H9 (cell line): ENCODE data around the gene APOBR. TPM values are rescaled to one million over a fixed set of nuclear protein-coding genes. Genes with fewer than 3 reads are reported as not detected.

Source experiments
- DNase-seq: peaks from one replicate; pipeline ENCODE4 v3.0.0-alpha.2; 2017
- H2AFZ ChIP-seq: one replicate; pipeline ENCODE4 v1.6.1; 2013; ENCODE audit warnings: mild to moderate bottlenecking, low read length, control low read depth, moderate library complexity
- H2AK5ac ChIP-seq: 2 replicates; pipeline ENCODE4 v1.6.1; 2013; ENCODE audit warnings: low read length, control low read depth, mixed read lengths; ENCODE audit not compliant: insufficient read length
- H2BK120ac ChIP-seq: one replicate; pipeline ENCODE4 v1.6.1; 2013; ENCODE audit warnings: low read depth, mild to moderate bottlenecking, low read length, control low read depth, inconsistent platforms; ENCODE audit not compliant: poor library complexity, severe bottlenecking
- H2BK12ac ChIP-seq: 2 replicates; pipeline ENCODE4 v1.6.1; 2013; ENCODE audit warnings: low read length, control low read depth, mixed read lengths, low read depth; ENCODE audit not compliant: insufficient read length
- H2BK15ac ChIP-seq: 2 replicates; pipeline ENCODE4 v1.6.1; 2013; ENCODE audit warnings: low read depth, low read length, control low read depth
- H2BK20ac ChIP-seq: one replicate; pipeline ENCODE4 v1.6.1; 2013; ENCODE audit warnings: low read depth, mild to moderate bottlenecking, low read length, control low read depth, inconsistent platforms; ENCODE audit not compliant: poor library complexity, severe bottlenecking
- H2BK5ac ChIP-seq: 2 replicates; pipeline ENCODE4 v1.6.1; 2013; ENCODE audit warnings: low read length, control low read depth, mixed read lengths; ENCODE audit not compliant: insufficient read length
- H3K14ac ChIP-seq: 2 replicates; pipeline ENCODE4 v1.6.1; 2013; ENCODE audit warnings: low read length, control low read depth; ENCODE audit not compliant: insufficient read depth
- H3K18ac ChIP-seq: 2 replicates; pipeline ENCODE4 v1.6.1; 2013; ENCODE audit warnings: low read depth, mild to moderate bottlenecking, mixed read lengths, low read length, control low read depth; ENCODE audit not compliant: insufficient read length
- H3K23ac ChIP-seq: 2 replicates; pipeline ENCODE4 v1.6.1; 2013; ENCODE audit warnings: low read length, control low read depth, mixed read lengths, low read depth; ENCODE audit not compliant: insufficient read length
- H3K23me2 ChIP-seq: 2 replicates; pipeline ENCODE4 v1.6.1; 2013; ENCODE audit warnings: low read depth, mild to moderate bottlenecking, mixed read lengths, low read length, control low read depth; ENCODE audit not compliant: insufficient read length, poor library complexity, severe bottlenecking
- H3K27ac ChIP-seq: 2 replicates; pipeline ENCODE4 v1.5.1; 2013; ENCODE audit warnings: low read length, control low read depth, mixed read lengths, low read depth; ENCODE audit not compliant: insufficient read length
- H3K27me3 ChIP-seq: 2 replicates; pipeline ENCODE4 v1.6.1; 2013; ENCODE audit warnings: low read length, control low read depth, inconsistent platforms; ENCODE audit not compliant: insufficient read depth
- H3K4ac ChIP-seq: 2 replicates; pipeline ENCODE4 v1.6.1; 2013; ENCODE audit warnings: low read depth, mild to moderate bottlenecking, control low read depth, inconsistent platforms, low read length, moderate library complexity
- H3K4me1 ChIP-seq: 2 replicates; pipeline ENCODE4 v1.6.1; 2013; ENCODE audit warnings: low read length, control low read depth, inconsistent platforms; ENCODE audit not compliant: insufficient read depth
- H3K4me2 ChIP-seq: 2 replicates; pipeline ENCODE4 v1.6.1; 2013; ENCODE audit warnings: low read length, control low read depth, mixed read lengths; ENCODE audit not compliant: insufficient read length, insufficient read depth
- H3K56ac ChIP-seq: 2 replicates; pipeline ENCODE4 v1.6.1; 2013; ENCODE audit warnings: low read depth, mild to moderate bottlenecking, mixed read lengths, low read length, control low read depth; ENCODE audit not compliant: insufficient read length
- H3K79me1 ChIP-seq: 2 replicates; pipeline ENCODE4 v1.6.1; 2013; ENCODE audit warnings: low read depth, mild to moderate bottlenecking, moderate library complexity, low read length, control low read depth, inconsistent platforms; ENCODE audit not compliant: insufficient read depth, poor library complexity, severe bottlenecking
- H3K79me2 ChIP-seq: 2 replicates; pipeline ENCODE4 v1.6.1; 2013; ENCODE audit warnings: low read length, control low read depth, inconsistent platforms; ENCODE audit not compliant: insufficient read depth
- H3K9ac ChIP-seq: 2 replicates; pipeline ENCODE4 v1.6.1; 2013; ENCODE audit warnings: low read length, control low read depth, mixed read lengths; ENCODE audit not compliant: insufficient read length; ENCODE audit errors: extremely low read depth
- H3K9me3 ChIP-seq: one replicate; pipeline ENCODE4 v1.6.1; 2013; ENCODE audit warnings: low read depth, low read length, inconsistent platforms; ENCODE audit not compliant: control insufficient read depth
- H3T11ph ChIP-seq: one replicate; pipeline ENCODE4 v1.6.1; 2013; ENCODE audit warnings: mild to moderate bottlenecking, low read length, control low read depth, inconsistent platforms
- H4K20me1 ChIP-seq: one replicate; pipeline ENCODE4 v1.6.1; 2013; ENCODE audit not compliant: control insufficient read depth, insufficient read length, insufficient read depth
- H4K5ac ChIP-seq: 2 replicates; pipeline ENCODE4 v1.6.1; 2013; ENCODE audit warnings: low read depth, mild to moderate bottlenecking, mixed read lengths, low read length, control low read depth; ENCODE audit not compliant: insufficient read length
- H4K8ac ChIP-seq: replicated peaks from 2 replicates; pipeline ENCODE4 v1.6.1; 2013; ENCODE audit warnings: low read length, control low read depth, mixed read lengths, low read depth; ENCODE audit not compliant: insufficient read length
- H4K91ac ChIP-seq: 2 replicates; pipeline ENCODE4 v1.6.1; 2013; ENCODE audit warnings: low read depth, mild to moderate bottlenecking, moderate library complexity, mixed read lengths, low read length, control low read depth; ENCODE audit not compliant: insufficient read length
- H3K27ac Mint-ChIP-seq, 3 experiments: 2 replicates in 2 of 3; 3 replicates in 1 of 3; pipeline ENCODE4 v1.8.0; 2020 to 2021; ENCODE audit warnings: mixed read lengths in 3 of 3, mild to moderate bottlenecking in 1 of 3, moderate library complexity in 1 of 3
- H3K27me3 Mint-ChIP-seq: 2 replicates; pipeline ENCODE4 v1.8.0; 2021; ENCODE audit warnings: low read depth, mild to moderate bottlenecking, moderate library complexity, mixed read lengths
- H3K36me3 Mint-ChIP-seq, 3 experiments: 2 replicates in 2 of 3; 3 replicates in 1 of 3; pipeline ENCODE4 v1.8.0; 2020 to 2021; ENCODE audit warnings: low read depth in 3 of 3, mixed read lengths in 3 of 3; ENCODE audit not compliant: insufficient read depth in 1 of 3
- H3K4me1 Mint-ChIP-seq, 2 experiments: 2 replicates each; pipeline ENCODE4 v1.8.0; 2020; ENCODE audit warnings: mixed read lengths in 2 of 2
- H3K4me3 Mint-ChIP-seq, 2 experiments: 2 replicates in 1 of 2; 3 replicates in 1 of 2; pipeline ENCODE4 v1.8.0; 2020 to 2021; ENCODE audit warnings: mild to moderate bottlenecking in 2 of 2, mixed read lengths in 2 of 2, moderate library complexity in 1 of 2
- H3K9me3 Mint-ChIP-seq, 2 experiments: 2 replicates in 1 of 2; 3 replicates in 1 of 2; pipeline ENCODE4 v1.8.0; 2020; ENCODE audit warnings: mild to moderate bottlenecking in 2 of 2, mixed read lengths in 2 of 2, moderate library complexity in 1 of 2
- WGBS: extraction: QIAGEN DNeasy Blood & Tissue Kit; methylation state at CpG from one replicate; pipeline ENCODE4 v1.1.7; 2013; ENCODE audit warnings: missing lambda C conversion rate, low lambda C conversion rate, mixed read lengths; ENCODE audit not compliant: insufficient read length; ENCODE audit errors: extremely low coverage; 5-methylcytosine and 5-hydroxymethylcytosine counted together
- total RNA-seq: library from RNA; stranded (reverse); gene quantifications from 2 replicates; pipeline ENCODE4 v1.2.1, GENCODE V29; 2021
- TF ChIP-seq, protein P1 (sequence below): fragments of 200-600 bp; sonication (generic); conservative IDR thresholded peaks from 3 replicates; pipeline ENCODE4 v1.8.0; 2021; ENCODE audit warnings: antibody characterized with exemption, mild to moderate bottlenecking

APOBR gene
- total RNA-seq, 1 experiment from 2014 or later, result not detected

DNA sequence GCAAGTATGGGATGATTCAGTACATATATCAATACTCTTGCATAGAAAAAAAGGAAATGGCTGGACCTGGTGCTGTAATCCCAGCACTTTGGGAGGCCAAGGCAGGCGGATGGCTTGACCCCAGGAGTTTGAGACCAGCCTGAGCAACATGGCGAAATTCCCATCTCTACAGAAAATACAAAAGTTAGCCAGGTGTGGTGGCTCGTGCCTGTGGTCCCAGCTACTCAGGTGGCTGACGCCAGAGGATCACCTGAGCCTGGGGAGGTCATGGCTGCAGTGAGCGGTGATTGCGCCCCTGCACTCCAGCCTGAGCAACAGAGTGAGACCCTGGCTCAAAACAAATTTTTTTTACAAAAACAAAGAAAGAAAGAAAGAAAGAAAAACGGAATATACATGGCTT is 52.2 kb downstream of the APOBR start:
- WGBS, result no CpG with 5 or more reads among the region's 7 CpGs
- no peak overlapping the region for H3K4me3 Mint-ChIP-seq
- H3K36me3 Mint-ChIP-seq, result no peaks in the 10 kb centered on the region; a peak in 1 of 7 replicates

More for the DNA sequence above, 52.2 kb downstream of the APOBR start:
- Histone ChIP-seq H4K8ac (no peak overlapping the region), H3K23ac (no peak overlapping the region), H3T11ph (no peak overlapping the region), H3K27ac (no peak overlapping the region), H3K18ac (no peak overlapping the region), H3K4ac (no peak overlapping the region), H3K9me3 (no peaks in the 10 kb centered on the region), H2BK20ac (no peak overlapping the region), H4K91ac (no peak overlapping the region), H3K14ac (no peak overlapping the region), H4K5ac (no peak overlapping the region), H2BK5ac (no peak overlapping the region), H3K79me2 (no peaks in the 10 kb centered on the region), H2AFZ (no peak overlapping the region), H3K4me2 (no peak overlapping the region), H4K20me1 (no peaks in the 10 kb centered on the region), H3K9ac (no peak overlapping the region), H2BK15ac (no peak overlapping the region), H3K4me1 (no peaks in the 10 kb centered on the region), H2BK12ac (no peak overlapping the region), H3K56ac (no peak overlapping the region), H3K79me1 (no peaks in the 10 kb centered on the region), H2BK120ac (no peak overlapping the region), H3K27me3 (no peaks in the 10 kb centered on the region), H3K23me2 (no peaks in the 10 kb centered on the region), H2AK5ac (no peak overlapping the region)
- TF ChIP-seq, protein P1, sequence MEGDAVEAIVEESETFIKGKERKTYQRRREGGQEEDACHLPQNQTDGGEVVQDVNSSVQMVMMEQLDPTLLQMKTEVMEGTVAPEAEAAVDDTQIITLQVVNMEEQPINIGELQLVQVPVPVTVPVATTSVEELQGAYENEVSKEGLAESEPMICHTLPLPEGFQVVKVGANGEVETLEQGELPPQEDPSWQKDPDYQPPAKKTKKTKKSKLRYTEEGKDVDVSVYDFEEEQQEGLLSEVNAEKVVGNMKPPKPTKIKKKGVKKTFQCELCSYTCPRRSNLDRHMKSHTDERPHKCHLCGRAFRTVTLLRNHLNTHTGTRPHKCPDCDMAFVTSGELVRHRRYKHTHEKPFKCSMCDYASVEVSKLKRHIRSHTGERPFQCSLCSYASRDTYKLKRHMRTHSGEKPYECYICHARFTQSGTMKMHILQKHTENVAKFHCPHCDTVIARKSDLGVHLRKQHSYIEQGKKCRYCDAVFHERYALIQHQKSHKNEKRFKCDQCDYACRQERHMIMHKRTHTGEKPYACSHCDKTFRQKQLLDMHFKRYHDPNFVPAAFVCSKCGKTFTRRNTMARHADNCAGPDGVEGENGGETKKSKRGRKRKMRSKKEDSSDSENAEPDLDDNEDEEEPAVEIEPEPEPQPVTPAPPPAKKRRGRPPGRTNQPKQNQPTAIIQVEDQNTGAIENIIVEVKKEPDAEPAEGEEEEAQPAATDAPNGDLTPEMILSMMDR, result no peak
- no peaks in the 10 kb centered on the region for H3K9me3 Mint-ChIP-seq
- H3K27ac Mint-ChIP-seq, result no peak overlapping the region
- 0 out of 4 replicates have a peak, but pooled peaks cover 3 to 4% of the 10 kb centered on the region in 2 experiments for H3K4me1 Mint-ChIP-seq
- peaks cover 2% of the 10 kb centered on the region for H3K27me3 Mint-ChIP-seq
- DNase-seq, result no peak
